Glomerular endothelial cell (primary cell): ENCODE measurements around the gene CSF2. TPM values are rescaled to one million over a fixed set of nuclear protein-coding genes. Genes with fewer than 3 reads are reported as not detected.
"Not testable (repeated sequence)": the region's sequence is repeated elsewhere in the genome, so short reads cannot be mapped to it uniquely, and the experiment has no call there.

Experiments used
- DNase-seq: peaks from one replicate; pipeline ENCODE4 v3.0.0-alpha.2; 2011; ENCODE audit warnings: low read depth, low spot score; ENCODE audit errors: extremely low read depth
- total RNA-seq: library from RNA; depleted of rRNA; stranded (reverse); fragments of >200 nt; gene quantifications from 2 replicates; pipeline ENCODE4 v1.2.3, GENCODE V29; 2015

The CSF2 gene
- total RNA-seq, 1 donor from 2014 or later, result 31.6 TPM

- no peak for DNase-seq
Measured at GRCh38 chr5:132105688-132106087, 32.1 kb downstream of the CSF2 start.

DNA sequence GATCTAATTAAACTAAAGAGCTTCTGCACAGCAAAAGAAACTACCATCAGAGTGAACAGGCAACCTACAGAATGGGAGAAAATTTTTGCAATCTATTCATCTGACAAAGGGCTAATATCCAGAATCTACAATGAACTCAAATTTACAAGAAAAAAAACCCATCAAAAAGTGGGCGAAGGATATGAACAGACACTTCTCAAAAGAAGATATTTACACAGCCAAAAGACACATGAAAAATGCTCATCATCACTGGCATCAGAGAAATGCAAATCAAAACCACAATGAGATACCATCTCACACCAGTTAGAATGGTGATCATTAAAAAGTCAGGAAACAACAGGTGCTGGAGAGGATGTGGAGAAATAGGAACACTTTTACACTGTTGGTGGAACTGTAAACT is 34.9 kb downstream of the CSF2 start:
- not testable (repeated sequence) for DNase-seq

- DNase-seq, result not testable (repeated sequence)
Measured at GRCh38 chr5:132108957-132109356, 35.4 kb downstream of the CSF2 start.

DNA sequence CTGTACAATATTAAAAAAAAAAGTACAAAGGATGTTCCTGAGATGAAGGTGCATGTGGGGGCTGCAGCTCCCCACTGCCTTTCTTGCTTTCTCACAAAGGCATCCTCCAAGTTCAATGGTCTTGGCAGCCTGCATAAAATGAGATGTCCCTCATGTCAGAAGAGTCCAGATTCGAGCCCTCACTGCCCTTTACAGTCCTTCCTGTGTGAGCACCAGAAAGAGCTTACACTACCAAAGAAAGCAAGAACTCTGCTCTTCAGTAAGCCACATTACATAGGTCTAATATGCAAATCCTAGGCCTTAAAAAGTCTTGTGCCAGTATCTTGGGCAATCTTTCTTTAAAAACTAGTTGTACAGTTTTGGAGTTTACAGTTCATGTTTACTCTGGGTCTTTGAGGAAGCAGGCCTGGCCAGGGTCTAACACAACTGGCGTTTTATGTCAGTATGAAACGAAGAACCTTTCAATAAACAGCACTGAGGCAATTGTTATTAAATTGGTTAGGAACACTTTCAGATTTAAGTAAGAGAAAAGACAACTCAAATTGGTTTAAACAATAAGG is 36.0 kb downstream of the CSF2 start:
- DNase-seq, result no peak

GRCh38 chr5:132110195-132110594 is 36.6 kb downstream of the CSF2 start:
- no peak for DNase-seq

GRCh38 chr5:132110930-132111329 is 37.3 kb downstream of the CSF2 start:
- no peak for DNase-seq

DNA sequence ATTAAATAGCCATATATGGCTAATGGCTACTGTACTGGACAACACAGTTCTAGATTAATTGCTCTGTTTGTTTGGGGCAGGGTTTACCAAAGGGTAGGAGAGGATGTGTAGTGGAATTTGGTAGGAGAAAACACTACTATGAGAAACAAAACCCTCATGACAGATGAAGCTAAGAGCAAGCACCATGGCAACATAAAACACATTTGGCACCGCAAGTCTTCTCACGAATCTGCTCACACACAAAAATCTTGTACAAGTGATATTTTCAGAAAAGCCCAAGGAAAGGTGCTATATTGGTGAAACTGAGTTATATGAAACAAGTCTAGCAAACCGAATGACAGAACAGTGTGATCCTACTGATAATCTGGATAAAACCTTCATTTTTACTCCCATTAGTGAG is 38.5 kb downstream of the CSF2 start:
- no peak for DNase-seq

GRCh38 chr5:132114150-132115121 is 40.8 kb downstream of the CSF2 start:
- DNase-seq, result no peak

DNA sequence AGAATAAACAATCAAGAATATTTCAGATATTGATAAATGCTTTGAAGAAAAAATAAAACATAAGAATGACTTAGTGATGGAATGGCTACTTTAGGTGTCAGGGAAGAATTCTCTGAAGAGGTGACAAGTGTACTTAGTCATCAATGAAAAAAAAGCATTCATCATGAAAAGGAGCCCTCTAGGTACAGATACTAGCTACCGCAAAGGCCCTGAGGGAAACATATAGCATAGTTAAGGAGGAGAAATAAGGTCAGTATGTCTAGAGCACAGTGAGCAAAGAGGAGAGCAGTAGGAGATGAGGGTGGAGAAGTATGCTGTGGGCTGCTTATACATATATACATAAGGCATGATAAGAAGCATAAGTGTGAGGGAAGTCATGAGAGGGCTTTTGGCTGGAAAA is 41.8 kb downstream of the CSF2 start:
- no peak for DNase-seq

- DNase-seq, result no peak
Measured at GRCh38 chr5:132116072-132116471, 42.5 kb downstream of the CSF2 start.

- not testable (repeated sequence) for DNase-seq
Measured at GRCh38 chr5:132116909-132117489, 43.4 kb downstream of the CSF2 start.

GRCh38 chr5:132120717-132121116 is 47.1 kb downstream of the CSF2 start:
- DNase-seq, result not testable (repeated sequence)

- not testable (repeated sequence) for DNase-seq
Measured at GRCh38 chr5:132122971-132123370, 49.4 kb downstream of the CSF2 start.

GRCh38 chr5:132123578-132123977 is 50.0 kb downstream of the CSF2 start:
- not testable (repeated sequence) for DNase-seq

Other genes starting within 250 kb of the CSF2 start
- gene MEIKIN, start 128.1 kb upstream of the CSF2 start, total RNA-seq, result not detected in 2 replicates
- not detected in 2 replicates for gene ACSL6, start 62.1 kb upstream of the CSF2 start, total RNA-seq
- not detected in 2 replicates for gene IL3, start 13.1 kb upstream of the CSF2 start, total RNA-seq
- gene P4HA2, start 154.1 kb downstream of the CSF2 start, total RNA-seq, result 109 and 151 TPM in 2 replicates
- 88.4 and 118 TPM in 2 replicates for gene PDLIM4, start 183.9 kb downstream of the CSF2 start, total RNA-seq
- 12.0 and 25.0 TPM in 2 replicates for gene SLC22A4, start 220.6 kb downstream of the CSF2 start, total RNA-seq